ENCODE measurements around the gene LRG1. TPM values are rescaled to one million over a fixed set of nuclear protein-coding genes. Genes with fewer than 3 reads are reported as not detected.
A peak's percentile ranks its signal among the peaks of the same experiment; 100 is the strongest.

The LRG1 gene, protein sequence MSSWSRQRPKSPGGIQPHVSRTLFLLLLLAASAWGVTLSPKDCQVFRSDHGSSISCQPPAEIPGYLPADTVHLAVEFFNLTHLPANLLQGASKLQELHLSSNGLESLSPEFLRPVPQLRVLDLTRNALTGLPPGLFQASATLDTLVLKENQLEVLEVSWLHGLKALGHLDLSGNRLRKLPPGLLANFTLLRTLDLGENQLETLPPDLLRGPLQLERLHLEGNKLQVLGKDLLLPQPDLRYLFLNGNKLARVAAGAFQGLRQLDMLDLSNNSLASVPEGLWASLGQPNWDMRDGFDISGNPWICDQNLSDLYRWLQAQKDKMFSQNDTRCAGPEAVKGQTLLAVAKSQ
- total RNA-seq (2014; rRNA removed) (0.23 and 0.51 TPM in 2 replicates), Bru-seq, nascent RNA (percentile 14 among the genes with signal in this experiment), BruChase-seq, experiment 1, labeled RNA remaining after a 6-hour chase (percentile 36 among the genes with signal in this experiment), BruChase-seq, experiment 2, labeled RNA remaining after a 2-hour chase (percentile 15 among the genes with signal in this experiment)
- long read RNA-seq, partial matches to known transcripts, result 0 of 1 reads
- long read RNA-seq, other reads (novel, unspliced or antisense), result 0 of 1 reads

- H3K4me3 ChIP-seq (ENCODE audit: low read length), result no peak within 1 kb of the TSS
- H3K4me2 ChIP-seq (ENCODE audit: low read length), result no peak within 1 kb of the TSS
- POLR2A ChIA-PET (ENCODE audit: unreplicated experiment), result no interaction called here
- intact Hi-C loops (cut with micrococcal nuclease), result no loop called here
- no peaks in the 10 kb centered on the region for H4K20me1 ChIP-seq (ENCODE audit: low read length)
- no peaks in the 10 kb centered on the region for H3K9me3 ChIP-seq (ENCODE audit: low read length)
- no peaks in the 10 kb centered on the region for H3K9me2 ChIP-seq (replicated peaks; ENCODE audit: low read length)
- no peaks in the 10 kb centered on the region for H3K36me3 ChIP-seq (ENCODE audit: low read depth, low read length)
- H3K4me1 ChIP-seq (ENCODE audit: insufficient read depth, low read length), result peaks cover 18% of the 10 kb centered on the region
- CTCF ChIA-PET, result interaction anchor here (0.7 to 1.0 kb wide), 2 partner anchors 9 to 15 kb away, joined by 3 read pairs; no protein-coding TSS in a partner anchor
- H2AFZ ChIP-seq (ENCODE audit: low read length), result peak within 1 kb of the TSS; percentile 40
- no TSS peak for BruUV-seq (replicated peaks)
- no peak within 1 kb of the TSS for H3K9ac ChIP-seq (ENCODE audit: low read length)
- ATAC-seq (no peak), DNase-seq (no peak)
- H3F3A ChIP-seq (ENCODE audit: low read length, unreplicated experiment), result no peaks in the 10 kb centered on the region
- no peaks in the 10 kb centered on the region for H3K79me2 ChIP-seq (ENCODE audit: low read length)
- no peak within 1 kb of the TSS for H3K27ac ChIP-seq (ENCODE audit: low read length)
- TF ChIP-seq, protein P1, sequence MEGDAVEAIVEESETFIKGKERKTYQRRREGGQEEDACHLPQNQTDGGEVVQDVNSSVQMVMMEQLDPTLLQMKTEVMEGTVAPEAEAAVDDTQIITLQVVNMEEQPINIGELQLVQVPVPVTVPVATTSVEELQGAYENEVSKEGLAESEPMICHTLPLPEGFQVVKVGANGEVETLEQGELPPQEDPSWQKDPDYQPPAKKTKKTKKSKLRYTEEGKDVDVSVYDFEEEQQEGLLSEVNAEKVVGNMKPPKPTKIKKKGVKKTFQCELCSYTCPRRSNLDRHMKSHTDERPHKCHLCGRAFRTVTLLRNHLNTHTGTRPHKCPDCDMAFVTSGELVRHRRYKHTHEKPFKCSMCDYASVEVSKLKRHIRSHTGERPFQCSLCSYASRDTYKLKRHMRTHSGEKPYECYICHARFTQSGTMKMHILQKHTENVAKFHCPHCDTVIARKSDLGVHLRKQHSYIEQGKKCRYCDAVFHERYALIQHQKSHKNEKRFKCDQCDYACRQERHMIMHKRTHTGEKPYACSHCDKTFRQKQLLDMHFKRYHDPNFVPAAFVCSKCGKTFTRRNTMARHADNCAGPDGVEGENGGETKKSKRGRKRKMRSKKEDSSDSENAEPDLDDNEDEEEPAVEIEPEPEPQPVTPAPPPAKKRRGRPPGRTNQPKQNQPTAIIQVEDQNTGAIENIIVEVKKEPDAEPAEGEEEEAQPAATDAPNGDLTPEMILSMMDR (conservative IDR thresholded peaks at IDR 0.05; ENCODE audit: low read depth, low read length), result no peak
- TF ChIP-seq EZH2 (IDR thresholded peaks at IDR 0.05; ENCODE audit: low read length, unreplicated experiment) (no peak), EZH2phosphoT487 (IDR thresholded peaks at IDR 0.05; ENCODE audit: borderline replicate concordance, low read length) (no peak)
- no peaks in the 10 kb centered on the region for H3K27me3 ChIP-seq (ENCODE audit: low read length)
Observed at GRCh38 chr19:4539693-4540581, at the start of gene LRG1. Gene LRG1 (minus strand): TSS chr19:4540036. CDS start chr19:4540013, 23 bp downstream.

GRCh38 chr19:4588291-4588761 lies 48.5 kb upstream of the LRG1 start:
- Histone ChIP-seq H3K27me3 (ENCODE audit: low read length) (no peaks in the 10 kb centered on the region), H3K9ac (ENCODE audit: low read length) (no peak overlapping the region), H2AFZ (ENCODE audit: low read length) (no peak overlapping the region), H3K4me1 (ENCODE audit: insufficient read depth, low read length) (peaks cover 7% of the 10 kb centered on the region), H3K9me2 (replicated peaks; ENCODE audit: low read length) (no peaks in the 10 kb centered on the region), H3F3A (ENCODE audit: low read length, unreplicated experiment) (no peaks in the 10 kb centered on the region), H3K4me3 (ENCODE audit: low read length) (no peak overlapping the region), H3K9me3 (ENCODE audit: low read length) (no peaks in the 10 kb centered on the region), H4K20me1 (ENCODE audit: low read length) (no peaks in the 10 kb centered on the region), H3K36me3 (ENCODE audit: low read depth, low read length) (no peaks in the 10 kb centered on the region), H3K79me2 (ENCODE audit: low read length) (no peaks in the 10 kb centered on the region), H3K4me2 (ENCODE audit: low read length) (no peak overlapping the region), H3K27ac (ENCODE audit: low read length) (no peak overlapping the region)
- no peak for DNase-seq
- BruUV-seq (replicated peaks), result no TSS peak
- no peak for ATAC-seq
- TF ChIP-seq EZH2phosphoT487 (IDR thresholded peaks at IDR 0.05; ENCODE audit: borderline replicate concordance, low read length) (no peak), EZH2 (IDR thresholded peaks at IDR 0.05; ENCODE audit: low read length, unreplicated experiment) (no peak)
- TF ChIP-seq, protein P1 (conservative IDR thresholded peaks at IDR 0.05; ENCODE audit: low read depth, low read length), result no peak
- ChIA-PET POLR2A (ENCODE audit: unreplicated experiment) (no interaction called here), CTCF (no interaction called here)
- intact Hi-C loops (cut with micrococcal nuclease), result no loop called here
